Measurements from ENCODE around the gene PTPN21. TPM values are rescaled to one million over a fixed set of nuclear protein-coding genes. Genes with fewer than 3 reads are reported as not detected.

The PTPN21 gene
- total RNA-seq, 1 experiment from 2014 or later = 4.0 TPM

DNA sequence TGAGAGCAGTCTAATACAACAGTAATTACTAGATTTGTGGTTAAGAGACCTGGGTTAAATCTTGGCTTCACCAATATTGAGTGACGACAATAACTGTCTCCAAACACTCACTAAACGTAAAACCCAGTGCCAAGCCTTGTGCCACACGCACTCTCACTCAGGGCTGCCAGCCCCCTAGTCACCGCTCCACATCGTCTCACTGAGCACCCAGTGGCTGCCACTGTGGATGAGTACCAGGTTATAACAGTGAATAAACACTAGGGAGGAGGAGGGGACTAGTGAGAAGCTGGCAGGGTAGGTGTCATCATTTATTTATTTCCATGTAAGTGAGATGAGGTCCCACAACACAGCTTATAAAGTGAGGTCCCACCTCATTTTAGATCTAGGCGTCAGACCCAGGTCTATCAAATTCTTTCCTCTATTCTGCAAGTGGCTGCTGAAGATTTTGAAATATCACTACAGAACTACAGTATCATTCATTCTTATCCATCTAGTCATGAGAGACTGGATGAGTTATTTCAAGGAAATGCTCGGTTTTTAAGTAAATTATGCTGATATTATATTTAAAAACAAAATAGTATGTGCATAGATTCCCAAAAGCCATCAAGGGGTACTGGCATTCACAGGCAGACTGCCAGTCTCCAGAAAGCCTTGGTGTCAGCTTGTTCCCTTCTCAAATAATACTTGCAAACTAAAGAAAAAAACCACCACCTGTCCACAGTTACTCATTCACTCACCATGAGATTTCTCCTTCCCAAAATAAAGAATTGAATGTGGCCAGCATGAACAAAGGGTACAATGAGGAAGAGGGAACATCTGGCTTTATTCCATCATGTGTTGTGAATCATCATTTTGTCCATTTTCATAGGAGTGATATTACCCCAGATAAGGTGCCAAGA lies 84.0 kb downstream of the PTPN21 start:
- no peak for DNase-seq (ENCODE audit: low spot score)

DNA sequence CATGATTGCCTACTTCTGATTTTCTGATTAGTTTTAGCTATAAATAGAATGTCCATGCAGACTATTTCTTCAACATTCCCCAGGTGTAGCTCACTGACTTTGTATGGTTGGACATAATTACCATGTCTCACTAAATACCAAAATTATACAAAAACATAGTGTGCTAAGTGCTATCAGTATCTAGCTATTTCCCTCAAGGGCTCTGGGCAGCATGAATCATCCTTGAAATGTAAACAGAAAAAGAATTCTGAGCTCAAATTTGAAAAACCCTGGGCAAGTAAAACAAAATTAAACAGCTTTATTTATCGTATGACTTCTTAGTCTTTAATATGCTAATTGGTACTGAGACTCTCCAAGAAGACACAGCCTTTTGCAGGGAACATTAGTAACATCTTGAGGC lies 86.4 kb downstream of the PTPN21 start:
- DNase-seq (ENCODE audit: low spot score) = peak; percentile 66

DNA sequence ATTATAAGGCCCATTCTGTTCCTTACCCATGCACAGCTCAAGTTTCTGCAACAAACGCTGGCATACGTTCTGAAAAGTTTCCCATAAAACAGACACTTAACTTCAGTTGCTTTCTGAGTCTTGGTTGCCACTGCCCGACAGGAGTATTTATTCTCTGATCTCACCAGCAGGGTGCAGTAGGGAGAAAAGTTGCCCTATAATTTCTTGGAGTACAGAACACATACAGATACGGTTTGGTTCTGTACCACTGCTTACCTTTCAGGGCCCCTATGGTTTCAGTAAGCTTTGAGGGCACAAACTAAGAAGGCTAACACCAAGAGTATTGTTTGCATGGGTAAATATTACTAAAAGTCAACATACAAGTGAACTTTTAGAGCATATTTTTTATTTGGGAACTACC lies 91.5 kb downstream of the PTPN21 start:
- no peak for DNase-seq (ENCODE audit: low spot score)

DNA sequence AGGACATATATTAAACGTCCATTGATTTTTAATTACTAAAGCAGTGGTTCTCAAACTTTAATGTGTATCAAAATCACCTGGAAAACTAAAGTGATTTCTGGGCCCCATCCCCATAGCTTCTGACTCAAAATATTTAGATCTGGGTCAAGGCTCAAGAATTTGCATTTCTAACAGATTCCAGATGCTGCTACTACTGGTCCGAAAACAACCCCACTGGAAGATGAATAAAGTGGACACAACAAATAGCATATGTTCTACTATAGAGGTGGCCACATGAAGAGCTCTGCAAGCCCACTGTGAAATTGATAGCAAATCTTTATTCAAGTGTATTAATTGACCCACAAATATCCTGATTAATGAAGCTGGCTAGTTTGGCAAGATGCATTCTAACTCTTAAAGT lies 99.9 kb downstream of the PTPN21 start:
- DNase-seq (ENCODE audit: low spot score) = no peak

DNA sequence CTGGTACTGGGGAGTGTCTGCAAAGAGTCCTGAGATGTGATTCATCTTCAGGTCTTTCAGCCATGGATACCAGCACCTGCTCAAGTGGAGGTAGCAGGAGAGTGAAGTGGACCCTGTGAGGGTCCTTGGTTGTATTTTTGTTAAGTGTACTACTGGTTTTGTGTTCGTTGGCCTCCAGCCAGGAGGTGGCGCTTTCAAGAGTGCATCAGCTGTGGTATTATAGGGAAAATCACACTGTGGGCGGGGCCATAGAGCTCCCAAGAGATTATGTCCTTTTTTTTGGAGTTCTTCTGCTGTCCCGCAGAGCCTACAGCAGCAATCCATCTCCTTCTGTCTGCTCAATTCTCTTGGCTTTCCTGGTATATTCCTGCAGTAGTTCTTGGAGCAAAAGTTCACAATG lies 102.6 kb downstream of the PTPN21 start:
- no peak for DNase-seq (ENCODE audit: low spot score)

DNA sequence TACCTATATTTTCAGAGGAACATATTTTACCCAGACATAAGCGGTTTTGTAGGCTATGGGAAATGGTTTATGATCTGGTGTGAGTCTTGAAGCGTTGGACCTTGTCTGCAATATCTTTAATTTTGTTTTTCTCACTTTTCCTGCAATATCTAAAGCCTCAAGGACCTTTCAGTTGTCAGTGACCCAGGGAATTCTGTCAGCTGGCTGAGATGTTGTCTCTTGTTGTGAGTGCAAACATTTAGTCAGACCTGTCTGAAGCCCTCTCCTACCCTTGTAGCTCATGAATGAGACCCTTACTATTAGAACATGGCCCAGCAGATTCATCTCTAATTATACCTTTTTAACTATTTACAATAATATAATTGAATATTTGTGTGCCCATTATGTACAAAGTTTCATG lies 115.7 kb downstream of the PTPN21 start:
- no peak for DNase-seq (ENCODE audit: low spot score)

DNA sequence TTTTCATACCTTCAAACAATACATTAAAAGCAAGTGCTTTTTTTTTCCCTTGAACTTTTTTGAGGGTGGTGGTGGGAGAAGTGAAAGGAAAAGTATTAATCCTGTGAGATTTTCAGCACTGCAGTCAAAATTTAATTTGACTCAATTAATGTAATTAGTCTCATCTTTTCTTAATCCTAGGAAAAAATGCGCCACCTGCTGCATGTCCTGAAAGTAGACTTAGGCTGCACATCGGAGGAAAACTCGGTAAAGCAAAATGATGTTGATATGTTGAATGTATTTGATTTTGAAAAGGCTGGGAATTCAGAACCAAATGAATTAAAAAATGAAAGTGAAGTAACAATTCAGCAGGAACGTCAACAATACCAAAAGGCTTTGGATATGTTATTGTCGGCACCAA lies 117.1 kb downstream of the PTPN21 start:
- no peak for DNase-seq (ENCODE audit: low spot score)

DNA sequence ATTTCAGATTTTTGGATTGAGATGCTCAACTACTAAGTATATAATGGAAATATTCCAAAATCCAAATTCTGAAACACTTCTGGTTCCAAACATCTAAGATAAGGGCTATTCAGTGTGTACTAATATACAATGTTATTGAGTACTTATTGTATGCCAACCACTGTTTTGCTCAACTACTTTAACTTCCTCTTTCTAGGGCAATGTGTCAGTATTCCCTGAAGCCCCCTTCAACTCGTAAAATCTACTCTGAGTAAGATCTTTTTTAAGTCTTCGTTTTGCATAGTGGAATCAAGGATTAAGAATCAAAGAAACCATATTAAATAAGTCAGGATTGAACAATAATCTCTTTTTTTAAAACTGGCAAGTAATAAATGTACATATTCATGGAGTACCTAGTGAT lies 123.8 kb downstream of the PTPN21 start:
- DNase-seq (ENCODE audit: low spot score) = no peak

DNA sequence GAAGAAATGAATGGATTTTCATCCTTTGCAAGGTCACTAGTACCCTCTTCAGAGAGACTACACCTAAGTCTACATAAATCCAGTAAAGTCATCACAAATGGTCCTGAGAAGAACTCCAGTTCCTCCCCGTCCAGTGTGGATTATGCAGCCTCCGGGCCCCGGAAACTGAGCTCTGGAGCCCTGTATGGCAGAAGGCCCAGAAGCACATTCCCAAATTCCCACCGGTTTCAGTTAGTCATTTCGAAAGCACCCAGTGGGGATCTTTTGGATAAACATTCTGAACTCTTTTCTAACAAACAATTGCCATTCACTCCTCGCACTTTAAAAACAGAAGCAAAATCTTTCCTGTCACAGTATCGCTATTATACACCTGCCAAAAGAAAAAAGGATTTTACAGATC lies 128.5 kb downstream of the PTPN21 start:
- DNase-seq (ENCODE audit: low spot score) = peak; percentile 39

DNA sequence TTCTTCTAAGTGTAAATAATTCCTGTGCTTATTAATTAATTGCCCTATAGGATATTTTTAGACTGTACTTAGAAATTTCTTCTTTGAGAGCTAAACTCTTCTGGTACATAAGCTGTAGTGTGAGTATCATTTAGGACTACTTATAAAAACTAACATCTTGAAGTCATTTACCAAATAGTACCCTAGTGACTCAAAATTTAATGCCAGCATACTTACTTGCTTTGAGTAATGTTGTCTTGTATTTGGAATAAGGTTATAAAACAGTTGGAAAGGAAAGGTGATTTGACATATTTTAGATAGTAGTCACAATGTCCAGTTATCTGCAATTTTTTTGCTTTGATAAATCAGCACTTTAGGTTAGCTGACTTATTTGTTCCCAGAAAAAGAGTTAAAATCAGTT lies 130.2 kb downstream of the PTPN21 start:
- DNase-seq (ENCODE audit: low spot score) = no peak

DNA sequence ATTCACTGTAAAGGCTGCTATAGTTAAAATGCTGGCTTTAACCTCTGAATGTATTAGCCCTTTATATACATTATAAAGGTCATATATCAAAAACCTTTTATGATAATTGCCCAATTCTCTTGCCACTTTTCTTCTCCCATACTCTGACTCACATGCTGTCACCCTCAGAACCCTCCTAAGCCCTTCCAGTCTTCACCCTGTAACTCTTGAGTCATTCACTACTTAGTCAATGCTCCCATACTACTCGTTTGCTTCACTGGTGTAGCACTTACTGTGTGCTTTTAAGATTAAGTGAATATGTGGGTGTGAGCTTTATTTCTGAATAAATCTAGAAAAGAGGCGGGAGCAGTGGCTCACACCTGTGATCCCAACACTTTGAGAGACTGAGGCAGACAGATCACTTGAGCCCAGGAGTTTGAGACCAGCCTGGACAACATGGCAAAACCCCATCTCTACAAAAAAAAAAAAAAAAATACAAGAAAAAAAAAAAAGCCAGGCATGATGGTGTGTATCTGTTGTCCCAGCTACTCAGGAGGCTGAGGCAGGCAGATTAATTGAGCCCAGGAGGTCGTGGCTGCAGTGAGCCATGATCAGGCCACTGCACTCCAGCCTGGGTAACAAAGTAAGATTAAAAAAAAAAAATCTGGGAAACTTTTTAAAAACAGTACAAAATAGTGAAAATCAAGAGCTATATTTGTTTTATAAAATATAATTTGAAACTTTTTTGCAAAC lies 131.7 kb downstream of the PTPN21 start:
- DNase-seq (ENCODE audit: low spot score) = no peak

DNA sequence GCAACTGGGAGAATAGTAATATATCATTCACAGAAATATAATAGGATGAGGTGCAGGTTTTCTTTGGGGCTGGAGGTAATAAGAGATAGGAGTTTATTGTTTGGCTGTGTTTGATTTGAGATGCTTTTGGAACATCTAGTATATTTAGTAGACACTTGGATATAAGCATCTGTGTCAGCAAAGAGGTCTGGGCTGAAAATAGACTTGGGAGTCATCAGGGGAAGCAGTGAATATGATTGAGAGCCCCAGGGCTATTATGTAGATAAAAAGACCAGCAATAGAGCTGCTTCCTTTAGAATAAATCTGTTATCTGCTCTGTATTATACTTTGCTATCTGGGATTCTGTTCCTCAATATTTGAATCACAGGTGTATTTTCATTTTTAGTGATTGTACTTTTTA lies 132.8 kb downstream of the PTPN21 start:
- no peak for DNase-seq (ENCODE audit: low spot score)

DNA sequence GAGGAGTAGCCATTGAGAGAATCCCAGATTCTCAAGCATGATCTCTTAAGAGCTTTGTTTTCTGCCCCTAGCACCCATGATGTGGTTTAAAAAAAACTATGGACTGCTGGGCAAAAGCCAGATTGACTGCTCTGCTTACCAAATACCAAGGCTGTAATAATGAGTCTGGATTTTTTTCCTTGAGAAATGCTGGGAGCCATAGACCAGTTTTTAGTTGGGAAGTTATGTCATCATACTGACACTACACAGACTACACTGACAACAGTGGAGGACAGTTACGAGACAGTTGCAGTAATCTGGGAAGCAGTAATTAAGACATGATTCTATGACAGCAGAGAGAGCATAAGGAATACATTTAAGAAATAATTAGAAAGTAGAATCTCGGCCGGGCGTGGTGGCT lies 133.5 kb downstream of the PTPN21 start:
- DNase-seq (ENCODE audit: low spot score) = no peak

DNA sequence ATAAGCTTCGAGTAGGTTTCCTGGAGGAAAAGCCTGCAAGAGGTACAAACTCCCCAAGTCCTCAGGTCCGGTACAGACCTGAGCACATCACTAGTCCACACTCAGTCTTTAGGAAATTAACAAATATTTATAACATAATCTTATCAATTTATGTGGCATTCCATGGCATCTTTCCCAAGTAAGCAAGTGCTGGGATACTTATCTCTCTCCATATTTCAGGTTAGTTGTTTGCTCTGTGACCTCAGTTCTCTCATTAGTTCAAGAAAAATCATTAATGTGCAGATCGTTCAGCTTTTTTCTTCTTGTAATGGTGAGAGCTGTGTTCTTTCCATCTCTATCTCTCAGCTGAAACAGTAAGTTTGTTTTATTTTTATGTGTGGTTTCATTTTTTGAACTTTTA lies 134.6 kb downstream of the PTPN21 start:
- DNase-seq (ENCODE audit: low spot score) = no peak

DNA sequence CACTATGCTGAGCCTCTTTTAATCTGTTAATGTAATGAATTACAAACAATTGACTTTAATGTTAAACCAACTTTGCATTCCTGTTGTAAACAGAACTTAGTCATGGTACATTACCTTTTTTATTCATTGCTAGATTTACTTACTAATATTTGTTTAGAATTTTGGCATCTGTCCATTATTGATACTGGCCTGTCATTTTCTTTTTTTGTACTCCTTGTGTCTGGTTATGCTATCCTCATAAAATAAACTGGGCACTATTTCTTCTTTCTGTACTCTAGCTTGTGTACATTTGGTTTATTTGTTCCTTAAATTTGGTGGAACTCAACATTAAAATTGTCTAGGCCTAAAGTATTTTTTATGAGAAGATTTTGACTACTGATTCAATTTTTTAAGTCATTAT lies 137.2 kb downstream of the PTPN21 start:
- no peak for DNase-seq (ENCODE audit: low spot score)

Other genes starting within 250 kb of the PTPN21 start
- gene KCNK10, start 231.7 kb downstream of the PTPN21 start, total RNA-seq (2014; rRNA removed; shearing (Covaris generic)) = 0.02 TPM in 1 of 2 replicates, not detected in the other
- gene SPATA7, start 169.3 kb downstream of the PTPN21 start, total RNA-seq (2014; rRNA removed; shearing (Covaris generic)) = 7.4 and 11.0 TPM in 2 replicates
- gene ZC3H14, start 8.0 kb upstream of the PTPN21 start, total RNA-seq (2014; rRNA removed; shearing (Covaris generic)) = 56.8 and 68.6 TPM in 2 replicates
- 0.43 and 0.58 TPM in 2 replicates for gene EML5, start 237.9 kb upstream of the PTPN21 start, total RNA-seq (2014; rRNA removed; shearing (Covaris generic))

All from H4 (cell line).